ENCODE results near the gene ELAVL3.
A peak's percentile ranks its signal among the peaks of the same experiment; 100 is the strongest.
"Not testable (repeated sequence)": the region's sequence is repeated elsewhere in the genome, so short reads cannot be mapped to it uniquely, and the experiment has no call there.

Gene ELAVL3

GRCh38 chr19:11435833-11436313 lies 45.0 kb downstream of the ELAVL3 start:
- DNase-seq (ENCODE audit: low read depth) = no peak

GRCh38 chr19:11435057-11435832 lies 45.6 kb downstream of the ELAVL3 start, which contains the start of the genes ODAD3 and PRKCSH:
Gene ODAD3, minus strand, starts transcription at chr19:11435121. Its CDS starts 105 bp downstream, at chr19:11435016.
Gene PRKCSH, plus strand, starts transcription at chr19:11435635. Its CDS starts 483 bp downstream, at chr19:11436118.
- peak; percentile 97 for DNase-seq (ENCODE audit: low read depth)

GRCh38 chr19:11434703-11435056 lies 46.2 kb downstream of the ELAVL3 start:
- DNase-seq (ENCODE audit: low read depth) = no peak

- not testable (repeated sequence) for DNase-seq (ENCODE audit: low read depth)
These were observed 47.3 kb downstream of the ELAVL3 start for GRCh38 chr19:11433526-11433925.

GRCh38 chr19:11426656-11427055 lies 54.2 kb downstream of the ELAVL3 start:
- DNase-seq (ENCODE audit: low read depth) = no peak

- DNase-seq (ENCODE audit: low read depth) = no peak
These were observed 55.0 kb downstream of the ELAVL3 start for GRCh38 chr19:11425719-11426457.

GRCh38 chr19:11423791-11424181 lies 57.1 kb downstream of the ELAVL3 start:
- no peak for DNase-seq (ENCODE audit: low read depth)

- DNase-seq (ENCODE audit: low read depth) = no peak
These were observed 57.6 kb downstream of the ELAVL3 start for GRCh38 chr19:11423164-11423790.

GRCh38 chr19:11422163-11423065 lies 58.4 kb downstream of the ELAVL3 start:
- DNase-seq (ENCODE audit: low read depth) = no peak

- DNase-seq (ENCODE audit: low read depth) = no peak
These were observed 59.3 kb downstream of the ELAVL3 start for GRCh38 chr19:11421371-11422098.

- no peak for DNase-seq (ENCODE audit: low read depth)
These were observed 60.1 kb downstream of the ELAVL3 start for GRCh38 chr19:11420429-11421370.

GRCh38 chr19:11418549-11419506 lies 62.0 kb downstream of the ELAVL3 start, which contains the start of gene RGL3:
Gene RGL3, minus strand, starts transcription at chr19:11419314. Its CDS starts 36 bp downstream, at chr19:11419278.
- no peak for DNase-seq (ENCODE audit: low read depth)

GRCh38 chr19:11418094-11418548 lies 62.7 kb downstream of the ELAVL3 start:
- no peak for DNase-seq (ENCODE audit: low read depth)

- DNase-seq (ENCODE audit: low read depth) = no peak
These were observed 64.3 kb downstream of the ELAVL3 start for GRCh38 chr19:11416346-11417052.

- DNase-seq (ENCODE audit: low read depth) = no peak
These were observed 66.3 kb downstream of the ELAVL3 start for GRCh38 chr19:11414544-11414943.

GRCh38 chr19:11410682-11411081 lies 70.2 kb downstream of the ELAVL3 start:
- DNase-seq (ENCODE audit: low read depth) = no peak

GRCh38 chr19:11408591-11408990 lies 72.3 kb downstream of the ELAVL3 start:
- DNase-seq (ENCODE audit: low read depth) = no peak

All from activated gamma-delta T cell treated with anti-CD3 and anti-CD28 coated beads, Interleukin-2, amount 50 U/mL, for 16 hours (primary cell).